ENCODE data around the gene SPTBN5. TPM values are rescaled to one million over a fixed set of nuclear protein-coding genes. Genes with fewer than 3 reads are reported as not detected.

SPTBN5 gene
- total RNA-seq, 1 donor from 2014 or later, result 2.9 TPM

- no peak for DNase-seq (ENCODE audit: low spot score)
- no peak overlapping the region for H3K4me3 Mint-ChIP-seq (ENCODE audit: unreplicated experiment)
- H3K27me3 Mint-ChIP-seq (ENCODE audit: low read depth), result no peaks in the 10 kb centered on the region
- H3K4me1 Mint-ChIP-seq (ENCODE audit: low read depth), result peaks cover 18% of the 10 kb centered on the region
- no peaks in the 10 kb centered on the region for H3K9me3 Mint-ChIP-seq (ENCODE audit: low read depth)
- peak overlapping the region; percentile 8 for H3K27ac Mint-ChIP-seq (ENCODE audit: unreplicated experiment)
- no peak for TF ChIP-seq CTCF (IDR thresholded peaks at IDR 0.05)
- peaks cover 11% of the 10 kb centered on the region for H3K36me3 Mint-ChIP-seq (ENCODE audit: low read depth)
Observed at GRCh38 chr15:41895957-41896356, 2.1 kb upstream of the SPTBN5 start.

- H3K27me3 Mint-ChIP-seq (ENCODE audit: low read depth), result no peaks in the 10 kb centered on the region
- TF ChIP-seq CTCF (IDR thresholded peaks at IDR 0.05), result no peak
- no peak for DNase-seq (ENCODE audit: low spot score)
- no peaks in the 10 kb centered on the region for H3K9me3 Mint-ChIP-seq (ENCODE audit: low read depth)
- peaks cover 18% of the 10 kb centered on the region for H3K4me1 Mint-ChIP-seq (ENCODE audit: low read depth)
- peak overlapping the region; percentile 95 for H3K27ac Mint-ChIP-seq (ENCODE audit: unreplicated experiment)
- H3K4me3 Mint-ChIP-seq (ENCODE audit: unreplicated experiment), result no peak overlapping the region
- peaks cover 8% of the 10 kb centered on the region for H3K36me3 Mint-ChIP-seq (ENCODE audit: low read depth)
Observed at GRCh38 chr15:41895491-41895890, 1.6 kb upstream of the SPTBN5 start.

- peak; percentile 49 for TF ChIP-seq CTCF (IDR thresholded peaks at IDR 0.05)
- DNase-seq (ENCODE audit: low spot score), result no peak
- H3K4me1 Mint-ChIP-seq (ENCODE audit: low read depth), result peaks cover 18% of the 10 kb centered on the region
- no peak overlapping the region for H3K4me3 Mint-ChIP-seq (ENCODE audit: unreplicated experiment)
- H3K9me3 Mint-ChIP-seq (ENCODE audit: low read depth), result no peaks in the 10 kb centered on the region
- peak overlapping the region; percentile 95 for H3K27ac Mint-ChIP-seq (ENCODE audit: unreplicated experiment)
- H3K27me3 Mint-ChIP-seq (ENCODE audit: low read depth), result no peaks in the 10 kb centered on the region
- H3K36me3 Mint-ChIP-seq (ENCODE audit: low read depth), result peaks cover 5% of the 10 kb centered on the region
Observed at GRCh38 chr15:41894791-41895463, 1.1 kb upstream of the SPTBN5 start.

- TF ChIP-seq CTCF (IDR thresholded peaks at IDR 0.05), result no peak
- Mint-ChIP-seq H3K27me3 (ENCODE audit: low read depth) (no peaks in the 10 kb centered on the region), H3K4me3 (ENCODE audit: unreplicated experiment) (no peak overlapping the region), H3K36me3 (ENCODE audit: low read depth) (peaks cover 5% of the 10 kb centered on the region), H3K27ac (ENCODE audit: unreplicated experiment) (peak overlapping the region; percentile 95), H3K9me3 (ENCODE audit: low read depth) (no peaks in the 10 kb centered on the region), H3K4me1 (ENCODE audit: low read depth) (peaks cover 18% of the 10 kb centered on the region)
- no peak for DNase-seq (ENCODE audit: low spot score)
Observed at GRCh38 chr15:41894251-41894790, 468 bp upstream of the SPTBN5 start.

GRCh38 chr15:41892621-41893421 is 1.0 kb downstream of the SPTBN5 start:
- Mint-ChIP-seq H3K36me3 (ENCODE audit: low read depth) (peaks cover 1% of the 10 kb centered on the region), H3K9me3 (ENCODE audit: low read depth) (no peaks in the 10 kb centered on the region), H3K4me3 (ENCODE audit: unreplicated experiment) (no peak overlapping the region), H3K4me1 (ENCODE audit: low read depth) (peaks cover 18% of the 10 kb centered on the region), H3K27me3 (ENCODE audit: low read depth) (no peaks in the 10 kb centered on the region), H3K27ac (ENCODE audit: unreplicated experiment) (no peak overlapping the region)
- TF ChIP-seq CTCF (IDR thresholded peaks at IDR 0.05), result no peak
- DNase-seq (ENCODE audit: low spot score), result no peak
